ENCODE results near the gene ASAH2. TPM values are rescaled to one million over a fixed set of nuclear protein-coding genes. Genes with fewer than 3 reads are reported as not detected.
A peak's percentile ranks its signal among the peaks of the same experiment; 100 is the strongest.

The ASAH2 gene
- total and polyA plus RNA-seq, 2 of the 13 experiments (the other 11 are each of a cell fraction or from before 2014, with no cell fraction given), result 16.0 to 17.9 TPM

DNA sequence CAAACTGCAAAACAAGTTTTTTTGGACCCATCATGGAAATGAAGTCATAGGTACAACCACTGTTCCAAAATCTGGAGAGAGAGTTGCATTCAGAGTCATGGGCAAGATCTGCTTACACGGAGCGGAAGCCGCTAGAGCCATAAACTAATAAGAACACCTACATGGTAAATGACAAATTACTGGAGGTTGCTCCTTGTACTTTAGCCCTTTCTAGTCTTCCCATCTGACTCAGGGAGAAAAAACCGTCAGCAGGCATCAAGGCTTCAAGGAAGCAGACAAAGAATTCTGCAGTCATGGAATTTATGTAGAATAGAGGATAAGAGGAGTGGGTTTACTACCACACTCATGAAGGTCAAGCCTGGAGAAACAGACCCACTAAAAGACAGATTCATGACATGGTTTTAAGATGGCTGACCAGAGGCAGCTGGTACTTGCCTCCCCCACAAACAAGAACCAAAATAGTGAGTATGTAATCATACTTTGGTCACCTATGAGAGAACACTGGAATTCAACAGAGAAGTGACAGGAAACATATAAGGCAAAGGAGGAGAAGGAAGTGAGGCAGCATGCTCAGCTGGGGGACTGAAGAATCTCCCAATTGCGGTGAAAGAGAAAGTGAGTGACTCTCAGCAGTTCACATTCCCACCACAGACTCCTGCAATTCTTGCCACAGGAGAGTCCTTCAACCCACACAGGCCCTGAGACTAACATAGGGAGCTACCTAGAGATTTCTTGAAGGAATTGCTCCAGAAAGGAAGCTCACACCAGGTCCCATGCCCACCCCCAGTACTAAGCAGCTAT, 42.4 kb upstream of the ASAH2 start:
- no peak overlapping the region for H3K4me2 ChIP-seq (ENCODE audit: low read depth, low read length)
- no peaks in the 10 kb centered on the region for H3K36me3 ChIP-seq (replicated peaks in 1 of 2; ENCODE audit: control insufficient read depth in 1 of 2, insufficient read depth in 2 of 2, low read length in 2 of 2)
- no peak for FAIRE-seq
- TF ChIP-seq PPARG (CRISPR knock-in tag; conservative IDR thresholded peaks at IDR 0.05) (no peak), TRIM22 (IDR thresholded peaks at IDR 0.05) (no peak), RBM22 (optimal IDR thresholded peaks at IDR 0.05; ENCODE audit: low read length) (no peak), NCOA1 (CRISPR knock-in tag; IDR thresholded peaks at IDR 0.05) (no peak), HNRNPL (IDR thresholded peaks at IDR 0.05; ENCODE audit: low read depth, low read length) (no peak), ZSCAN22 (CRISPR knock-in tag; IDR thresholded peaks at IDR 0.05) (no peak)
- TF ChIP-seq, protein P1, sequence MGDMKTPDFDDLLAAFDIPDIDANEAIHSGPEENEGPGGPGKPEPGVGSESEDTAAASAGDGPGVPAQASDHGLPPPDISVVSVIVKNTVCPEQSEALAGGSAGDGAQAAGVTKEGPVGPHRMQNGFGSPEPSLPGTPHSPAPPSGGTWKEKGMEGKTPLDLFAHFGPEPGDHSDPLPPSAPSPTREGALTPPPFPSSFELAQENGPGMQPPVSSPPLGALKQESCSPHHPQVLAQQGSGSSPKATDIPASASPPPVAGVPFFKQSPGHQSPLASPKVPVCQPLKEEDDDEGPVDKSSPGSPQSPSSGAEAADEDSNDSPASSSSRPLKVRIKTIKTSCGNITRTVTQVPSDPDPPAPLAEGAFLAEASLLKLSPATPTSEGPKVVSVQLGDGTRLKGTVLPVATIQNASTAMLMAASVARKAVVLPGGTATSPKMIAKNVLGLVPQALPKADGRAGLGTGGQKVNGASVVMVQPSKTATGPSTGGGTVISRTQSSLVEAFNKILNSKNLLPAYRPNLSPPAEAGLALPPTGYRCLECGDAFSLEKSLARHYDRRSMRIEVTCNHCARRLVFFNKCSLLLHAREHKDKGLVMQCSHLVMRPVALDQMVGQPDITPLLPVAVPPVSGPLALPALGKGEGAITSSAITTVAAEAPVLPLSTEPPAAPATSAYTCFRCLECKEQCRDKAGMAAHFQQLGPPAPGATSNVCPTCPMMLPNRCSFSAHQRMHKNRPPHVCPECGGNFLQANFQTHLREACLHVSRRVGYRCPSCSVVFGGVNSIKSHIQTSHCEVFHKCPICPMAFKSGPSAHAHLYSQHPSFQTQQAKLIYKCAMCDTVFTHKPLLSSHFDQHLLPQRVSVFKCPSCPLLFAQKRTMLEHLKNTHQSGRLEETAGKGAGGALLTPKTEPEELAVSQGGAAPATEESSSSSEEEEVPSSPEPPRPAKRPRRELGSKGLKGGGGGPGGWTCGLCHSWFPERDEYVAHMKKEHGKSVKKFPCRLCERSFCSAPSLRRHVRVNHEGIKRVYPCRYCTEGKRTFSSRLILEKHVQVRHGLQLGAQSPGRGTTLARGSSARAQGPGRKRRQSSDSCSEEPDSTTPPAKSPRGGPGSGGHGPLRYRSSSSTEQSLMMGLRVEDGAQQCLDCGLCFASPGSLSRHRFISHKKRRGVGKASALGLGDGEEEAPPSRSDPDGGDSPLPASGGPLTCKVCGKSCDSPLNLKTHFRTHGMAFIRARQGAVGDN (CRISPR knock-in tag; IDR thresholded peaks at IDR 0.05), result no peak
- TF ChIP-seq, protein P2, sequence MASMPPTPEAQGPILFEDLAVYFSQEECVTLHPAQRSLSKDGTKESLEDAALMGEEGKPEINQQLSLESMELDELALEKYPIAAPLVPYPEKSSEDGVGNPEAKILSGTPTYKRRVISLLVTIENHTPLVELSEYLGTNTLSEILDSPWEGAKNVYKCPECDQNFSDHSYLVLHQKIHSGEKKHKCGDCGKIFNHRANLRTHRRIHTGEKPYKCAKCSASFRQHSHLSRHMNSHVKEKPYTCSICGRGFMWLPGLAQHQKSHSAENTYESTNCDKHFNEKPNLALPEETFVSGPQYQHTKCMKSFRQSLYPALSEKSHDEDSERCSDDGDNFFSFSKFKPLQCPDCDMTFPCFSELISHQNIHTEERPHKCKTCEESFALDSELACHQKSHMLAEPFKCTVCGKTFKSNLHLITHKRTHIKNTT (CRISPR knock-in tag; IDR thresholded peaks at IDR 0.05), result no peak
- H4K20me1 ChIP-seq (ENCODE audit: insufficient read depth, low read length), result no peaks in the 10 kb centered on the region
- H3K27me3 ChIP-seq (ENCODE audit: control insufficient read depth in 1 of 2, insufficient read depth in 2 of 2, low read length in 2 of 2), result no peaks in the 10 kb centered on the region
- H3K4me1 ChIP-seq (ENCODE audit: insufficient read depth, low read length), result no peaks in the 10 kb centered on the region
- 71% methylated on average over 5 of the region's 5 CpGs for WGBS (ENCODE audit: low lambda C conversion rate)
- no peak overlapping the region for H3K27ac ChIP-seq (ENCODE audit: extremely low read length, insufficient read depth, low read length)
- no TSS peak for BruUV-seq (replicated peaks)
- peak; percentile 56 for ATAC-seq
- no peaks in the 10 kb centered on the region for H3K79me2 ChIP-seq (ENCODE audit: insufficient read depth, low read length)
- DNase-seq (ENCODE audit: low spot score), result no peak
- H3K9ac ChIP-seq (ENCODE audit: insufficient read depth, low read depth, low read length), result no peak overlapping the region
- no peak overlapping the region for H3K4me3 ChIP-seq (replicated peaks in 1 of 3; ENCODE audit: insufficient read depth in 1 of 3, low read depth in 2 of 3, low read length in 3 of 3)
- in situ Hi-C loops (cut with HindIII; ENCODE audit: extremely low pct_ligation_motif_present, low pct_unique_long_range_greater_than_20kb) (no loop called here), intact Hi-C loops (cut with micrococcal nuclease; ENCODE audit: unreplicated experiment) (no loop called here)
- CTCF ChIA-PET (ENCODE audit: low intra/inter-chr PET ratio, low total read pairs), result no interaction called here
- POLR2A ChIA-PET, result no interaction called here
- H2AFZ ChIP-seq (ENCODE audit: low read length), result no peak overlapping the region
- H3K9me3 ChIP-seq (ENCODE audit: low read length), result no peaks in the 10 kb centered on the region

All from HepG2 (cell line).